AG04449 (cell line): ENCODE measurements around the gene KIF6.

Source experiments
- CTCF ChIA-PET: fragments of 350-600 bp; formaldehyde crosslinking; extraction: SDS; loops from one replicate; lab custom pipeline; 2021; ENCODE audit warnings: antibody characterized with exemption; lab: Yijun Ruan, JAX
- POLR2A ChIA-PET: fragments of 400-600, 350-600 bp; formaldehyde crosslinking; extraction: SDS; loops from one replicate; lab custom pipeline; 2020; ENCODE audit warnings: antibody characterized with exemption, inconsistent platforms; lab: Yijun Ruan, JAX
- DNase-seq: peaks from one replicate; pipeline ENCODE4 v3.0.0-alpha.2; 2010; ENCODE audit warnings: low read depth, low spot score
- H3K4me3 ChIP-seq: 2 replicates; pipeline ENCODE4 v1.5.1; 2011; ENCODE audit warnings: low read depth, mild to moderate bottlenecking, control low read depth, low read length
- CTCF ChIP-seq: IDR thresholded peaks from one replicate; pipeline ENCODE4 v1.5.1; 2011; ENCODE audit warnings: mild to moderate bottlenecking, moderate library complexity, low read length, control low read depth, inconsistent platforms; ENCODE audit not compliant: insufficient read depth; ENCODE audit errors: missing control alignments

KIF6 gene

DNA sequence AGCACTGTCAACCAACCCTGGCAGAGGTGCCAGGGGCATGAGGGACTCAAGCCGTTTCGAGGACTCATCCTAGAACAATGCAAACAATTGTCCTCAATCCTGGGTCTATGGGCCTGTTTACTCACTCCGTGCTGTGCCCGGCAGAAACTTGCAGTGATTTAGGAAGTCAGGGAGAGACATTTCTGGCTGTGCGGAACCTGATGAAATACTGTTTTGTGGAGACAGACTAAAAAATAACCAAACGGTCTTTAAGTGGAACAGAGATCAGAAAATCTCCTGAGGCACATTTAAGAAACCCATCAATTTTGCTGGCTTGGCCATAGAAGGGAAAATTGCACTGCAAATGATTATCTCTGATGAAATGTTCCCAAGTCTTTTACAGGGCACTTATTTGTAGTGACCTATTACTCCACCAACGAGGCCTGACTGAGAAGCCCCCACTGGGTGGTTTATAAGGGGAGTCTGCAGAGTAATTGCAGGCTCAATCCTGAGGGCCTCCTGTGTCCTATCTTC lies 322.9 kb downstream of the KIF6 start:
- no peak for DNase-seq
- CTCF ChIA-PET, result no interaction called here
- TF ChIP-seq CTCF, result no peak
- no peak overlapping the region for H3K4me3 ChIP-seq
- POLR2A ChIA-PET, result no interaction called here

GRCh38 chr6:39401376-39401775 lies 323.8 kb downstream of the KIF6 start:
- DNase-seq, result no peak
- CTCF ChIA-PET, result no interaction called here
- POLR2A ChIA-PET, result no interaction called here
- no peak overlapping the region for H3K4me3 ChIP-seq
- no peak for TF ChIP-seq CTCF

- H3K4me3 ChIP-seq, result no peak overlapping the region
- CTCF ChIA-PET, result no interaction called here
- DNase-seq, result no peak
- no peak for TF ChIP-seq CTCF
- POLR2A ChIA-PET, result no interaction called here
Measured at GRCh38 chr6:39400026-39400425, 325.2 kb downstream of the KIF6 start.

DNA sequence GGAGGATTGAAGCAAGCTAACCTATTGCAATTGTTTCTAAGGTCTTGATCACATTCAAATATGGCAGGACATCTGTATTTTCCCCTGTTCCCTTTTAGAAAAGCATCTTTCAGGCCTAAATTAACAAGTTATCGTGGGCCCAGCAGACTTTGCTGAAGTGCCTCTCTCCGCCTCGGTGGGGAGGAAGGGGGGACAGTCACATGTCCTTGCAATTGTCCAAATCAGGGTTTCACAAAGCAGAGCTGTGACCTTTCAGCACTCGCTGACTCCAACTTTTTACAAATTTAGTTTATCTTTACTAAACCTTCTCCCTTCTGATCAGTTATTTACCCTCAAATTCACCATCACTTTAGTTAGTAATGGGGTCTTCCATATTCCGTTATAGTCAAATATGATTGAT lies 328.4 kb downstream of the KIF6 start:
- CTCF ChIA-PET, result no interaction called here
- no peak for DNase-seq
- POLR2A ChIA-PET, result no interaction called here
- no peak for TF ChIP-seq CTCF
- no peak overlapping the region for H3K4me3 ChIP-seq

- no peak overlapping the region for H3K4me3 ChIP-seq
- CTCF ChIA-PET, result no interaction called here
- DNase-seq, result no peak
- TF ChIP-seq CTCF, result no peak
- POLR2A ChIA-PET, result no interaction called here
Measured at GRCh38 chr6:39393075-39393474, 332.1 kb downstream of the KIF6 start.

GRCh38 chr6:39391182-39391581 lies 334.0 kb downstream of the KIF6 start:
- CTCF ChIA-PET, result no interaction called here
- no peak for TF ChIP-seq CTCF
- H3K4me3 ChIP-seq, result no peak overlapping the region
- POLR2A ChIA-PET, result no interaction called here
- DNase-seq, result no peak

- no peak overlapping the region for H3K4me3 ChIP-seq
- peak; percentile 2 for TF ChIP-seq CTCF
- DNase-seq, result no peak
- ChIA-PET POLR2A (interaction anchor here (0.6 kb wide), 1 partner anchor 53 kb away, joined by 3 read pairs; no protein-coding TSS in a partner anchor), CTCF (interaction anchor here (1.5 kb wide), 1 partner anchor 25 kb away, joined by 3 read pairs; no protein-coding TSS in a partner anchor)
Measured at GRCh38 chr6:39389484-39389767, 335.8 kb downstream of the KIF6 start.
